ENCODE data around the gene HFE.
A peak's percentile ranks its signal among the peaks of the same experiment; 100 is the strongest.
"Not testable (repeated sequence)": the region's sequence is repeated elsewhere in the genome, so short reads cannot be mapped to it uniquely, and the experiment has no call there.

The HFE gene

GRCh38 chr6:26115226-26115625 is 28.0 kb downstream of the HFE start:
- no peak for DNase-seq

GRCh38 chr6:26116267-26116666 is 29.0 kb downstream of the HFE start:
- DNase-seq = no peak

- DNase-seq = no peak
Observed at GRCh38 chr6:26118999-26119398, 31.8 kb downstream of the HFE start.

- DNase-seq = not testable (repeated sequence)
Observed at GRCh38 chr6:26120115-26120514, 32.9 kb downstream of the HFE start.

- DNase-seq = no peak
Observed at GRCh38 chr6:26120807-26121140, 33.5 kb downstream of the HFE start.

GRCh38 chr6:26121141-26122004 is 34.1 kb downstream of the HFE start:
- DNase-seq = no peak

GRCh38 chr6:26122005-26122388 is 34.8 kb downstream of the HFE start:
- DNase-seq = no peak

GRCh38 chr6:26122402-26122792 is 35.2 kb downstream of the HFE start:
- no peak for DNase-seq

GRCh38 chr6:26122793-26123674 is 35.8 kb downstream of the HFE start:
- peak; percentile 93 for DNase-seq

GRCh38 chr6:26123675-26123946 is 36.4 kb downstream of the HFE start:
- DNase-seq = no peak

- DNase-seq = peak; percentile 92
Observed at GRCh38 chr6:26123947-26124780, 36.9 kb downstream of the HFE start.

- no peak for DNase-seq
Observed at GRCh38 chr6:26124781-26125685, 37.8 kb downstream of the HFE start.

- DNase-seq = no peak
Observed at GRCh38 chr6:26126394-26127235, 39.4 kb downstream of the HFE start.

GRCh38 chr6:26128013-26128771 is 41.0 kb downstream of the HFE start:
- DNase-seq = no peak

GRCh38 chr6:26129656-26130055 is 42.4 kb downstream of the HFE start:
- DNase-seq = no peak

GRCh38 chr6:26130581-26131249 is 43.5 kb downstream of the HFE start:
- no peak for DNase-seq

GRCh38 chr6:26131618-26132017 is 44.4 kb downstream of the HFE start:
- DNase-seq = no peak

GRCh38 chr6:26133730-26134129 is 46.5 kb downstream of the HFE start:
- no peak for DNase-seq

GRCh38 chr6:26136321-26136720 is 49.1 kb downstream of the HFE start:
- DNase-seq = no peak

Measured in NCI-H1092 (cell line).